ENCODE results near the gene ZNRF3.

- TF ChIP-seq EZH2 (IDR thresholded peaks at IDR 0.05; ENCODE audit: insufficient read depth, poor library complexity, severe bottlenecking) (no peak), EZH2phosphoT487 (IDR thresholded peaks at IDR 0.05; ENCODE audit: insufficient read depth, low read depth) (no peak)
Measured at GRCh38 chr22:28907311-28908008, 24.1 kb downstream of the ZNRF3 start.
